HepG2 (cell line): ENCODE results near the gene ZNF83. TPM values are rescaled to one million over a fixed set of nuclear protein-coding genes. Genes with fewer than 3 reads are reported as not detected.

ENCODE experiments used
- ATAC-seq: fragments of 200-7000 bp; cut with Tn5 transposase; 3 replicates; pipeline ENCODE4 v1.9.1; 2020; ENCODE audit warnings: mild to moderate bottlenecking, moderate library complexity
- BruUV-seq: library from RNA; stranded (reverse); fragments of 400-500 nt; replicated peaks from 2 replicates; lab custom pipeline; 2021; lab: Mats Ljungman, UMichigan
- CTCF ChIA-PET: fragments of 300-600 bp; formaldehyde crosslinking; extraction: SDS; loops from one replicate; lab custom pipeline; 2021; ENCODE audit warnings: low total read pairs, inconsistent platforms, low intra/inter-chr PET ratio; lab: Yijun Ruan, JAX
- POLR2A ChIA-PET: fragments of 350-600 bp; sonication (Branson Sonifier 250); formaldehyde crosslinking; loops from one replicate; lab custom pipeline; 2020; ENCODE audit warnings: antibody characterized with exemption, inconsistent platforms; lab: Yijun Ruan, JAX
- DNase-seq: peaks from one replicate; pipeline ENCODE4 v3.0.0-alpha.2; 2015; ENCODE audit warnings: low spot score
- FAIRE-seq: peaks from 3 replicates; lab custom pipeline; 2011; peaks lifted over from hg19 to GRCh38; lab: Jason Lieb, UNC
- H2AFZ ChIP-seq: one replicate; pipeline ENCODE4 v1.6.1; 2011; ENCODE audit warnings: low read length, inconsistent platforms
- H3K27ac ChIP-seq: fragments of 300-600 bp; 3 replicates; pipeline ENCODE4 v1.8.0; 2011; ENCODE audit warnings: mixed run types, mild to moderate bottlenecking, mixed read lengths, low read length, inconsistent platforms; ENCODE audit not compliant: insufficient read depth; ENCODE audit errors: extremely low read length
- H3K27me3 ChIP-seq, 2 experiments: fragments of 200-600 bp in 1 of 2; 2 replicates in 1 of 2; 3 replicates in 1 of 2; pipeline versions ENCODE4 v1.6.0 to v1.8.0; 2011; ENCODE audit warnings: low read length in 2 of 2, mild to moderate bottlenecking in 2 of 2, moderate library complexity in 2 of 2, inconsistent platforms in 1 of 2; ENCODE audit not compliant: insufficient read depth in 2 of 2, control insufficient read depth in 1 of 2
- H3K36me3 ChIP-seq, 2 experiments: fragments of 200-600 bp in 1 of 2; replicated peaks in 1 of 2; 2 replicates in 1 of 2; 3 replicates in 1 of 2; pipeline versions ENCODE4 v1.5.1 to v1.8.0; 2011; ENCODE audit warnings: low read length in 2 of 2, inconsistent platforms in 1 of 2; ENCODE audit not compliant: insufficient read depth in 2 of 2, control insufficient read depth in 1 of 2
- H3K4me1 ChIP-seq: 2 replicates; pipeline ENCODE4 v1.5.1; 2012; ENCODE audit warnings: low read length, inconsistent platforms; ENCODE audit not compliant: insufficient read depth
- H3K4me2 ChIP-seq: 2 replicates; pipeline ENCODE4 v1.6.0; 2011; ENCODE audit warnings: low read depth, low read length, inconsistent platforms
- H3K4me3 ChIP-seq, 3 experiments: fragments of 200-600 bp in 1 of 3; sonication (generic), shearing (Covaris generic) in 1 of 3; replicated peaks in 1 of 3; 2 replicates each; pipeline ENCODE4 v1.5.1; 2011 to 2016; ENCODE audit warnings: low read length in 3 of 3, inconsistent platforms in 2 of 3, low read depth in 2 of 3, mild to moderate bottlenecking in 2 of 3, control low read depth in 1 of 3, mixed read lengths in 1 of 3; ENCODE audit not compliant: insufficient read depth in 1 of 3
- H3K79me2 ChIP-seq: one replicate; pipeline ENCODE4 v1.6.1; 2011; ENCODE audit warnings: low read length, inconsistent platforms; ENCODE audit not compliant: insufficient read depth
- H3K9ac ChIP-seq: 2 replicates; pipeline ENCODE4 v1.6.0; 2011; ENCODE audit warnings: mild to moderate bottlenecking, low read depth, low read length, inconsistent platforms; ENCODE audit not compliant: insufficient read depth
- H3K9me3 ChIP-seq: 2 replicates; pipeline ENCODE4 v1.5.1; 2012; ENCODE audit warnings: mild to moderate bottlenecking, low read length
- H4K20me1 ChIP-seq: 2 replicates; pipeline ENCODE4 v1.6.0; 2011; ENCODE audit warnings: inconsistent platforms, mild to moderate bottlenecking, low read length, moderate library complexity; ENCODE audit not compliant: insufficient read depth
- KDM1A ChIP-seq: IDR thresholded peaks from 2 replicates; pipeline ENCODE4 v1.6.1; 2016; ENCODE audit warnings: missing compliant biosample characterization
- NFE2 ChIP-seq: sonication (generic); formaldehyde crosslinking; IDR thresholded peaks from 2 replicates; pipeline ENCODE4 v1.4.0; 2020; ENCODE audit warnings: missing genetic modification reagents
- PATZ1 ChIP-seq: sonication (generic); formaldehyde crosslinking; IDR thresholded peaks from 2 replicates; pipeline ENCODE4 v1.4.0; 2020; ENCODE audit warnings: missing genetic modification reagents
- SNAPC5 ChIP-seq: sonication (generic); formaldehyde crosslinking; IDR thresholded peaks from 2 replicates; pipeline ENCODE4 v1.8.1; 2023; ENCODE audit warnings: mild to moderate bottlenecking, missing genetic modification reagents, borderline replicate concordance
- UBTF ChIP-seq: sonication (generic); formaldehyde crosslinking; IDR thresholded peaks from 2 replicates; pipeline ENCODE4 v1.4.0; 2020; ENCODE audit warnings: mild to moderate bottlenecking, missing genetic modification reagents
- ZNF12 ChIP-seq: sonication (generic); formaldehyde crosslinking; IDR thresholded peaks from 2 replicates; pipeline ENCODE4 v1.5.0; 2020; ENCODE audit warnings: missing genetic modification reagents
- ZNF512B ChIP-seq: sonication (generic); formaldehyde crosslinking; IDR thresholded peaks from 2 replicates; pipeline ENCODE4 v1.5.1; 2020; ENCODE audit warnings: missing genetic modification reagents, mild to moderate bottlenecking, borderline replicate concordance
- ZNF652 ChIP-seq: IDR thresholded peaks from 2 replicates; pipeline ENCODE4 v1.6.1; 2016; ENCODE audit warnings: low read depth, borderline replicate concordance
- WGBS: methylation state at CpG from one replicate; pipeline ENCODE4 v1.1.6; 2017; ENCODE audit warnings: low lambda C conversion rate; 5-methylcytosine and 5-hydroxymethylcytosine counted together
- in situ Hi-C: cut with HindIII; loops from 2 replicates; pipeline ENCODE4 v1.10.0; 2017; ENCODE audit warnings: low pct_unique_long_range_greater_than_20kb; ENCODE audit not compliant: extremely low pct_ligation_motif_present
- intact Hi-C: fragments of 100-400 bp; cut with micrococcal nuclease; formaldehyde crosslinking; loops from one replicate; pipeline ENCODE4 v1.10.0; 2022; ENCODE audit not compliant: unreplicated experiment
- polyA plus RNA-seq, 8 experiments: library from polyadenylated mRNA; depleted of rRNA in 3 of 8; stranded (reverse) in 7 of 8; unstranded in 1 of 8; fragments of >200 nt; fragmentation: Illumina TruSeq in 4 of 8; extraction: Trizol in 4 of 8; gene quantifications; 2 replicates each; pipeline versions ENCODE4 v1.2.1 to v1.2.3, GENCODE V29; 2011 to 2016; ENCODE audit warnings: low read depth in 4 of 8, missing spikeins in 1 of 8, mixed read lengths in 1 of 8; ENCODE audit not compliant: insufficient read depth in 1 of 8
- total RNA-seq, 5 experiments: library from RNA; depleted of rRNA; stranded (reverse); fragments of >200 nt; fragmentation: Illumina TruSeq; extraction: Trizol; gene quantifications; 2 replicates each; pipeline ENCODE4 v1.2.3, GENCODE V29; 2016; ENCODE audit warnings: low read depth in 1 of 5
- TF ChIP-seq, protein P1 (sequence below): sonication (generic); formaldehyde crosslinking; IDR thresholded peaks from 2 replicates; pipeline ENCODE4 v1.5.1; 2020; ENCODE audit warnings: missing genetic modification reagents, mild to moderate bottlenecking, borderline replicate concordance
- TF ChIP-seq, protein P2 (sequence below): sonication (generic); formaldehyde crosslinking; IDR thresholded peaks from 2 replicates; pipeline ENCODE4 v1.4.0; 2020; ENCODE audit warnings: missing genetic modification reagents; ENCODE audit errors: not compliant biosample characterization

The ZNF83 gene
- total and polyA plus RNA-seq, 2 of the 13 experiments (the other 11 are each of a cell fraction or from before 2014, with no cell fraction given): 20.4 to 44.5 TPM

- ATAC-seq (no peak), FAIRE-seq (no peak), DNase-seq (no peak)
- Histone ChIP-seq H3K9ac (no peak overlapping the region), H4K20me1 (no peaks in the 10 kb centered on the region), H3K4me3 (no peak overlapping the region), H3K9me3 (peaks cover 30% of the 10 kb centered on the region), H3K36me3 (no peaks in the 10 kb centered on the region), H2AFZ (no peak overlapping the region), H3K27ac (no peak overlapping the region), H3K4me2 (no peak overlapping the region), H3K79me2 (peaks cover 1% of the 10 kb centered on the region), H3K27me3 (no peaks in the 10 kb centered on the region), H3K4me1 (peaks cover under 1% of the 10 kb centered on the region; the same call in 1 of the 2 replicates)
- BruUV-seq: no TSS peak
- in situ Hi-C loops (no loop called here), intact Hi-C loops (no loop called here)
- WGBS: 65% methylated on average over 6 of the region's 6 CpGs
- CTCF ChIA-PET: no interaction called here
- POLR2A ChIA-PET: no interaction called here
- TF ChIP-seq ZNF652 (CRISPR knock-in tag) (no peak), SNAPC5 (CRISPR knock-in tag) (no peak), ZNF12 (CRISPR knock-in tag) (no peak), KDM1A (CRISPR knock-in tag) (no peak), UBTF (CRISPR knock-in tag) (no peak), NFE2 (no peak), PATZ1 (CRISPR knock-in tag) (no peak), ZNF512B (CRISPR knock-in tag) (no peak)
- TF ChIP-seq, protein P1, sequence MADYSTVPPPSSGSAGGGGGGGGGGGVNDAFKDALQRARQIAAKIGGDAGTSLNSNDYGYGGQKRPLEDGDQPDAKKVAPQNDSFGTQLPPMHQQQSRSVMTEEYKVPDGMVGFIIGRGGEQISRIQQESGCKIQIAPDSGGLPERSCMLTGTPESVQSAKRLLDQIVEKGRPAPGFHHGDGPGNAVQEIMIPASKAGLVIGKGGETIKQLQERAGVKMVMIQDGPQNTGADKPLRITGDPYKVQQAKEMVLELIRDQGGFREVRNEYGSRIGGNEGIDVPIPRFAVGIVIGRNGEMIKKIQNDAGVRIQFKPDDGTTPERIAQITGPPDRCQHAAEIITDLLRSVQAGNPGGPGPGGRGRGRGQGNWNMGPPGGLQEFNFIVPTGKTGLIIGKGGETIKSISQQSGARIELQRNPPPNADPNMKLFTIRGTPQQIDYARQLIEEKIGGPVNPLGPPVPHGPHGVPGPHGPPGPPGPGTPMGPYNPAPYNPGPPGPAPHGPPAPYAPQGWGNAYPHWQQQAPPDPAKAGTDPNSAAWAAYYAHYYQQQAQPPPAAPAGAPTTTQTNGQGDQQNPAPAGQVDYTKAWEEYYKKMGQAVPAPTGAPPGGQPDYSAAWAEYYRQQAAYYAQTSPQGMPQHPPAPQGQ (CRISPR knock-in tag): no peak
- TF ChIP-seq, protein P2, sequence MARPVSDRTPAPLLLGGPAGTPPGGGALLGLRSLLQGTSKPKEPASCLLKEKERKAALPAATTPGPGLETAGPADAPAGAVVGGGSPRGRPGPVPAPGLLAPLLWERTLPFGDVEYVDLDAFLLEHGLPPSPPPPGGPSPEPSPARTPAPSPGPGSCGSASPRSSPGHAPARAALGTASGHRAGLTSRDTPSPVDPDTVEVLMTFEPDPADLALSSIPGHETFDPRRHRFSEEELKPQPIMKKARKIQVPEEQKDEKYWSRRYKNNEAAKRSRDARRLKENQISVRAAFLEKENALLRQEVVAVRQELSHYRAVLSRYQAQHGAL: no peak
These were observed 29.8 kb upstream of the ZNF83 start for GRCh38 chr19:52667972-52668371.
